ENCODE data around the gene ENTPD2. TPM values are rescaled to one million over a fixed set of nuclear protein-coding genes. Genes with fewer than 3 reads are reported as not detected.

ENTPD2 gene
- total and polyA plus RNA-seq, 2 of the 4 experiments (the other 2 are of a cell fraction): not detected

GRCh38 chr9:137042751-137043727 is 10.8 kb downstream of the ENTPD2 start (continued):
- no peak for TF ChIP-seq ELK1 (IDR thresholded peaks at IDR 0.05; ENCODE audit: borderline replicate concordance, low read depth, low read length)
- TF ChIP-seq CEBPB (IDR thresholded peaks at IDR 0.05; ENCODE audit: low read depth, low read length): no peak

GRCh38 chr9:137041124-137041523 is 12.7 kb downstream of the ENTPD2 start:
- ChIA-PET CTCF (no interaction called here), POLR2A (ENCODE audit: unreplicated experiment) (no interaction called here)
- no TSS peak for BruUV-seq (replicated peaks)
- H2BK120ac ChIP-seq (ENCODE audit: low read depth, low read length): no peak overlapping the region
- peaks cover 17% of the 10 kb centered on the region for H3K36me3 ChIP-seq (ENCODE audit: control insufficient read depth, insufficient read depth, low read length)
- no peak overlapping the region for H3K27ac ChIP-seq (ENCODE audit: insufficient read depth, low read length)
- 42% methylated on average over 2 of the region's 16 CpGs; no CpG with 5 or more reads in 1 of the 2 experiments for WGBS, 2 experiments (ENCODE audit: extremely low coverage in 2 of 2, insufficient read length in 1 of 2)
- intact Hi-C loops (cut with micrococcal nuclease): no loop called here
- ATAC-seq (ENCODE audit: low read depth) (no peak), DNase-seq (no peak)
- no peaks in the 10 kb centered on the region for H3K27me3 ChIP-seq (ENCODE audit: control insufficient read depth, insufficient read depth, low read length)
- H3K23ac ChIP-seq (ENCODE audit: low read depth, low read length): no peak overlapping the region
- no peak overlapping the region for H4K5ac ChIP-seq (ENCODE audit: low read depth, low read length)
- no peak overlapping the region for H2BK20ac ChIP-seq (ENCODE audit: low read depth, low read length)
- H3K14ac ChIP-seq (replicated peaks; ENCODE audit: low read depth, low read length): no peak overlapping the region
- H2BK5ac ChIP-seq (ENCODE audit: low read depth, low read length, poor library complexity, severe bottlenecking): no peak overlapping the region
- H4K20me1 ChIP-seq (ENCODE audit: insufficient read depth, low read length): peaks cover 30% of the 10 kb centered on the region
- no peak overlapping the region for H3K9ac ChIP-seq (ENCODE audit: low read depth, low read length)
- peaks cover 11% of the 10 kb centered on the region for H3K4me1 ChIP-seq (ENCODE audit: control insufficient read depth, insufficient read depth, low read length)
- no peaks in the 10 kb centered on the region for H3K9me3 ChIP-seq (ENCODE audit: control insufficient read depth, insufficient read depth, low read length)
- no peak overlapping the region for H3K4me2 ChIP-seq (ENCODE audit: low read depth, low read length)
- no peak overlapping the region for H4K8ac ChIP-seq (ENCODE audit: low read depth in 2 of 2, low read length in 2 of 2)
- H3K4me3 ChIP-seq (ENCODE audit: insufficient read depth, low read depth, low read length): no peak overlapping the region
- H3K18ac ChIP-seq (ENCODE audit: low read depth, low read length): no peak overlapping the region
- H3K4ac ChIP-seq (ENCODE audit: low read depth, low read length): no peak overlapping the region
- no peak overlapping the region for H3K56ac ChIP-seq (ENCODE audit: extremely low read depth, insufficient read depth, low read length)
- H2AFZ ChIP-seq (replicated peaks; ENCODE audit: low read length, poor library complexity): no peak overlapping the region
- no peak overlapping the region for H2BK15ac ChIP-seq (ENCODE audit: low read depth, low read length)
- H3K9me1 ChIP-seq (ENCODE audit: insufficient read depth, low read length): no peaks in the 10 kb centered on the region
- peaks cover 5 to 16% of the 10 kb centered on the region in 2 experiments; a peak in 3 of 4 replicates for H3K79me1 ChIP-seq (ENCODE audit: low read depth in 1 of 2, low read length in 2 of 2)
- H4K91ac ChIP-seq (ENCODE audit: insufficient read depth, low read depth, low read length): no peak overlapping the region
- no peak overlapping the region for H2AK5ac ChIP-seq (ENCODE audit: low read depth, low read length)
- H2AK9ac ChIP-seq (replicated peaks; ENCODE audit: low read depth, low read length, poor library complexity): no peak overlapping the region
- in situ Hi-C loops (cut with MboI; ENCODE audit: low sequenced_read_pairs): no loop called here
- dilution Hi-C loops (cut with HindIII; ENCODE audit: low sequenced_read_pairs, unreplicated experiment): no loop called here
- TF ChIP-seq MAZ (IDR thresholded peaks at IDR 0.05; ENCODE audit: borderline replicate concordance, low read depth, low read length): no peak
- TF ChIP-seq RAD21 (IDR thresholded peaks at IDR 0.05; ENCODE audit: low read length): no peak
- TF ChIP-seq POLR2A (IDR thresholded peaks at IDR 0.05; ENCODE audit: low read depth, low read length): no peak
- no peak for TF ChIP-seq SMC3 (IDR thresholded peaks at IDR 0.05; ENCODE audit: low read depth, low read length)
- TF ChIP-seq USF2 (IDR thresholded peaks at IDR 0.05; ENCODE audit: low read depth, low read length): no peak
- TF ChIP-seq CTCF (conservative IDR thresholded peaks at IDR 0.05; ENCODE audit: low read depth, low read length): no peak
- TF ChIP-seq BHLHE40 (IDR thresholded peaks at IDR 0.05; ENCODE audit: low read depth, low read length): no peak
- no peak for TF ChIP-seq ELK1 (IDR thresholded peaks at IDR 0.05; ENCODE audit: borderline replicate concordance, low read depth, low read length)
- TF ChIP-seq RFX5 (IDR thresholded peaks at IDR 0.05; ENCODE audit: low read depth, low read length): no peak

Data from IMR-90 (cell line).